HG03025 (cell line): Measurements from ENCODE around the gene CSMD2.
"Not testable (repeated sequence)": the region's sequence is repeated elsewhere in the genome, so short reads cannot be mapped to it uniquely, and the experiment has no call there.

Experiments used
- ATAC-seq: cut with Tn5 transposase; IDR thresholded peaks from one replicate; pipeline ENCODE4 v1.9.1; 2021; ENCODE audit warnings: mild to moderate bottlenecking, moderate library complexity; ENCODE audit not compliant: unreplicated experiment, low FRiP score

The CSMD2 gene

GRCh38 chr1:34164771-34165391 lies at the start of gene CSMD2:
CSMD2 (minus strand) TSS chr1:34165230; CDS start chr1:34165097, 133 bp downstream.
- no peak for ATAC-seq

GRCh38 chr1:34213956-34214355 lies 48.9 kb upstream of the CSMD2 start:
- ATAC-seq: no peak

GRCh38 chr1:34212673-34213072 lies 47.6 kb upstream of the CSMD2 start:
- no peak for ATAC-seq

GRCh38 chr1:34199927-34200326 lies 34.9 kb upstream of the CSMD2 start:
- no peak for ATAC-seq

GRCh38 chr1:34192621-34193020 lies 27.6 kb upstream of the CSMD2 start:
- ATAC-seq: no peak

GRCh38 chr1:34190692-34191091 lies 25.7 kb upstream of the CSMD2 start:
- ATAC-seq: no peak

- ATAC-seq: no peak
Measured at GRCh38 chr1:34188985-34189384, 24.0 kb upstream of the CSMD2 start.

- ATAC-seq: no peak
Measured at GRCh38 chr1:34188418-34188817, 23.4 kb upstream of the CSMD2 start.

- ATAC-seq: no peak
Measured at GRCh38 chr1:34186741-34187494, 21.9 kb upstream of the CSMD2 start.

- ATAC-seq: not testable (repeated sequence)
Measured at GRCh38 chr1:34183381-34183780, 18.4 kb upstream of the CSMD2 start.

- no peak for ATAC-seq
Measured at GRCh38 chr1:34178072-34178471, 13.0 kb upstream of the CSMD2 start.

GRCh38 chr1:34176830-34177603 lies 12.0 kb upstream of the CSMD2 start, which contains the start of gene C1orf94:
C1orf94 (plus strand) TSS chr1:34176907; CDS start chr1:34177790, 883 bp downstream.
- ATAC-seq: no peak

- ATAC-seq: no peak
Measured at GRCh38 chr1:34175744-34176143, 10.7 kb upstream of the CSMD2 start.

- ATAC-seq: no peak
Measured at GRCh38 chr1:34167389-34167788, 2.4 kb upstream of the CSMD2 start.

GRCh38 chr1:34166625-34167361 lies 1.8 kb upstream of the CSMD2 start:
- no peak for ATAC-seq

GRCh38 chr1:34166191-34166624 lies 1.2 kb upstream of the CSMD2 start:
- no peak for ATAC-seq

GRCh38 chr1:34165422-34165921 lies 442 bp upstream of the CSMD2 start:
- ATAC-seq: no peak

- no peak for ATAC-seq
Measured at GRCh38 chr1:34163792-34164731, 968 bp downstream of the CSMD2 start.
